ENCODE results near the gene PNPT1.

GRCh38 chr2:55718165-55719008 lies 24.7 kb upstream of the PNPT1 start:
- peak; percentile 71 to 86 (median 78) for TF ChIP-seq CTCF (IDR thresholded peaks at IDR 0.05)
- no peak for TF ChIP-seq POLR2A (IDR thresholded peaks at IDR 0.05)

All from adrenal gland (tissue), 5 donors.